Calu3 (cell line): ENCODE data around the gene USH2A. TPM values are rescaled to one million over a fixed set of nuclear protein-coding genes. Genes with fewer than 3 reads are reported as not detected.

Source experiments
- BruUV-seq: library from RNA; stranded (reverse); fragments of 400-500 nt; replicated peaks from 2 replicates; lab custom pipeline; 2021; lab: Mats Ljungman, UMichigan
- CTCF ChIA-PET: fragments of 300-600 bp; sonication (Branson Sonifier 250); formaldehyde crosslinking; loops from one replicate; lab custom pipeline; 2022; ENCODE audit warnings: antibody characterized with exemption; lab: Charles Lee
- DNase-seq: peaks from one replicate; pipeline ENCODE4 v3.0.0; 2022
- H3K27ac Mint-ChIP-seq: one replicate; pipeline ENCODE4 v1.8.0; 2022; ENCODE audit warnings: mixed read lengths; ENCODE audit not compliant: unreplicated experiment
- H3K27me3 Mint-ChIP-seq: one replicate; pipeline ENCODE4 v1.8.0; 2022; ENCODE audit warnings: mixed read lengths; ENCODE audit not compliant: unreplicated experiment
- H3K36me3 Mint-ChIP-seq: one replicate; pipeline ENCODE4 v1.8.0; 2022; ENCODE audit warnings: mild to moderate bottlenecking, moderate library complexity, mixed read lengths; ENCODE audit not compliant: insufficient read depth, unreplicated experiment
- H3K4me1 Mint-ChIP-seq: one replicate; pipeline ENCODE4 v1.8.0; 2022; ENCODE audit warnings: mild to moderate bottlenecking, low read depth, mixed read lengths; ENCODE audit not compliant: unreplicated experiment
- H3K4me3 Mint-ChIP-seq: one replicate; pipeline ENCODE4 v1.8.0; 2022; ENCODE audit warnings: mild to moderate bottlenecking, low read depth, moderate library complexity, mixed read lengths; ENCODE audit not compliant: unreplicated experiment
- H3K9me3 Mint-ChIP-seq: one replicate; pipeline ENCODE4 v1.8.0; 2022; ENCODE audit warnings: low read depth, mixed read lengths; ENCODE audit not compliant: unreplicated experiment
- intact Hi-C: fragments of 100-400 bp; cut with micrococcal nuclease; formaldehyde crosslinking; loops from one replicate; pipeline ENCODE4 v1.10.0; 2022; ENCODE audit not compliant: unreplicated experiment
- total RNA-seq: library from RNA; stranded (reverse); gene quantifications from 2 replicates; pipeline ENCODE4 v1.2.3, GENCODE V29; 2022
- TF ChIP-seq, protein P1 (sequence below): fragments of 200-600 bp; IDR thresholded peaks from one replicate; pipeline ENCODE4 v1.8.0; 2022; ENCODE audit warnings: antibody characterized with exemption; ENCODE audit not compliant: unreplicated experiment

USH2A gene
- total RNA-seq, 1 experiment from 2014 or later: not detected

DNA sequence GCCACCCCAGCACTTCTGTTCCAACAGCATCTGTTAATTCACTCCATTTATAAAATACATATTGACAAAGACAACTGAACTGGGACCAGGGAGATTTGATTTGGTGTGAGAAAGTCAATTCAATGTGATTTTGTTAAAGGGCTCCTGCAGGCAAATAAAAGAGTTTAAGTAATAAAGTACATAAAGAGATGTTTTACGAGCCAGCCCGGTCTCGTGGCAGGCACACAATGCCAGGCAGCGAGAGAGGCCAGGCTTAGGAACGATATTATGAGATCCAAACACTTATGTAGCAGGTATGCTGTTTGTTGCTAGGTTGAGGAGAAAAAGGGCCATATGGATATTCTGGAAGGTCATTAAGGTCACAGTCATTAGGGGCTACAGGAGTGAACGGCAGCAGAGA lies 629.1 kb downstream of the USH2A start:
- H3K27ac Mint-ChIP-seq: no peak overlapping the region
- intact Hi-C loops: no loop called here
- H3K4me3 Mint-ChIP-seq: no peak overlapping the region
- no TSS peak for BruUV-seq
- H3K27me3 Mint-ChIP-seq: no peaks in the 10 kb centered on the region
- CTCF ChIA-PET: no interaction called here
- H3K4me1 Mint-ChIP-seq: no peaks in the 10 kb centered on the region
- DNase-seq: no peak
- TF ChIP-seq, protein P1, sequence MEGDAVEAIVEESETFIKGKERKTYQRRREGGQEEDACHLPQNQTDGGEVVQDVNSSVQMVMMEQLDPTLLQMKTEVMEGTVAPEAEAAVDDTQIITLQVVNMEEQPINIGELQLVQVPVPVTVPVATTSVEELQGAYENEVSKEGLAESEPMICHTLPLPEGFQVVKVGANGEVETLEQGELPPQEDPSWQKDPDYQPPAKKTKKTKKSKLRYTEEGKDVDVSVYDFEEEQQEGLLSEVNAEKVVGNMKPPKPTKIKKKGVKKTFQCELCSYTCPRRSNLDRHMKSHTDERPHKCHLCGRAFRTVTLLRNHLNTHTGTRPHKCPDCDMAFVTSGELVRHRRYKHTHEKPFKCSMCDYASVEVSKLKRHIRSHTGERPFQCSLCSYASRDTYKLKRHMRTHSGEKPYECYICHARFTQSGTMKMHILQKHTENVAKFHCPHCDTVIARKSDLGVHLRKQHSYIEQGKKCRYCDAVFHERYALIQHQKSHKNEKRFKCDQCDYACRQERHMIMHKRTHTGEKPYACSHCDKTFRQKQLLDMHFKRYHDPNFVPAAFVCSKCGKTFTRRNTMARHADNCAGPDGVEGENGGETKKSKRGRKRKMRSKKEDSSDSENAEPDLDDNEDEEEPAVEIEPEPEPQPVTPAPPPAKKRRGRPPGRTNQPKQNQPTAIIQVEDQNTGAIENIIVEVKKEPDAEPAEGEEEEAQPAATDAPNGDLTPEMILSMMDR: no peak
- H3K9me3 Mint-ChIP-seq: no peaks in the 10 kb centered on the region
- no peaks in the 10 kb centered on the region for H3K36me3 Mint-ChIP-seq

DNA sequence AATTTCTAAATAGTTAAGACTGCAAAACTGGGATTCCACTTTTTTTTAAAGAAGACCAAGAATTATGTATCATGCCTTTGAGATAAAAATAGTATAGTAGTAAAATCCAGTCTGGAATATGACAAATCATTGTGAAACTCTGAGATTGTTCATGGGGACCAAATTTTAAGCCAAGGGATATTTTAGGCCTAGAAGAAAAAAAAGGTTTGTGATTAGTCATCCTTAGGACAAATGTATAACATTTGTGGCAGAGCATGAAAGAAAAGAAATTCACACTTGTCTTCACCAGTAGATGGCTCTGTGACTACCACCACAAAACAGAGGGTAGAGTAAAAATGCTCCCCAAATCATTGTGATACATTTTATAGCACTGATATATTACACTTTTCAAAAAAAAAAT lies 630.1 kb downstream of the USH2A start:
- CTCF ChIA-PET: no interaction called here
- no peak for DNase-seq
- intact Hi-C loops: no loop called here

DNA sequence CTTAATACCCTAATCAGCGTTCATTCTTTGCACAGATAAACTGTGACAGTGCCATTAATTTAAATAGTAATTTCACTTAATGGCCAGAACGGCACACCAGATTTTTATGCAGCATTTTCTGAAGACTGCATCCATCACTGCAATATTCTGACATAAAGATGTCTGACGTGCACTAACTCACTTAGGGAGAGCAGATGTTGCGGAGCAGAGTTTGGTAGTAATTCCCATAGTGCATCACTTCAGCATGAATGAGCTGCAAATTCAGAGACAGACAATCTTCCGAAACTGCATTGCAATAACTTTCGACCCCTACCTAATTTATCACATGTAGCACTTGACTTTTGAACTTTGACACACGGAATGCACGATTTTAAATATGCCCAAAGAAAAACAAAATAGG lies 630.8 kb downstream of the USH2A start:
- no peaks in the 10 kb centered on the region for H3K4me1 Mint-ChIP-seq
- H3K27me3 Mint-ChIP-seq: no peaks in the 10 kb centered on the region
- H3K9me3 Mint-ChIP-seq: no peaks in the 10 kb centered on the region
- no peaks in the 10 kb centered on the region for H3K36me3 Mint-ChIP-seq
- intact Hi-C loops: no loop called here
- CTCF ChIA-PET: no interaction called here
- BruUV-seq: no TSS peak
- H3K27ac Mint-ChIP-seq: no peak overlapping the region
- DNase-seq: no peak
- TF ChIP-seq, protein P1: no peak
- H3K4me3 Mint-ChIP-seq: no peak overlapping the region

More for the DNA sequence above, 630.1 kb downstream of the USH2A start:
- Mint-ChIP-seq H3K27me3 (no peaks in the 10 kb centered on the region), H3K9me3 (no peaks in the 10 kb centered on the region), H3K36me3 (no peaks in the 10 kb centered on the region), H3K27ac (no peak overlapping the region), H3K4me3 (no peak overlapping the region), H3K4me1 (no peaks in the 10 kb centered on the region)
- TF ChIP-seq, protein P1: peak; percentile 28
- no TSS peak for BruUV-seq

DNA sequence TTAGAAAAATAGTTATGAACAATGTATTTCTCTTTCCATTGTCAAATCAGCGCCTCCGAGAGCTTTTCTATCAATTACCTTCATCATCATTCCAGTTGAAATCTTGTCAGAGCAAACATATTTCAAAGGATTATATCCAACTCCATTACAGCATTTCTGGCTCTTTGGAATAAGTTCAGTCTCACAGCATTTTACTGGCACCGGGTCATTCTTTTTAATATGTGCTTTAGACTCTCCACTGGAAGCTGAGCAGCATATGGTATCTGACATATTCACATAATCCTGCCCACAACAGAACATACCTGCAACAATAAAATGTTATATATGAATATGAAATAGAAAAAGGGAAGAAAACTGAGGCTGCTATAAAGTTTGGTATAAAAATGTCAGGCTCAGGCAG lies 633.3 kb downstream of the USH2A start:
- no peaks in the 10 kb centered on the region for H3K36me3 Mint-ChIP-seq
- H3K27me3 Mint-ChIP-seq: no peaks in the 10 kb centered on the region
- no peak overlapping the region for H3K4me3 Mint-ChIP-seq
- BruUV-seq: no TSS peak
- TF ChIP-seq, protein P1: no peak
- H3K27ac Mint-ChIP-seq: no peak overlapping the region
- intact Hi-C loops: no loop called here
- CTCF ChIA-PET: no interaction called here
- DNase-seq: no peak
- H3K9me3 Mint-ChIP-seq: no peaks in the 10 kb centered on the region
- H3K4me1 Mint-ChIP-seq: no peaks in the 10 kb centered on the region
